ENCODE data around the gene ALOXE3.

The ALOXE3 gene

DNA sequence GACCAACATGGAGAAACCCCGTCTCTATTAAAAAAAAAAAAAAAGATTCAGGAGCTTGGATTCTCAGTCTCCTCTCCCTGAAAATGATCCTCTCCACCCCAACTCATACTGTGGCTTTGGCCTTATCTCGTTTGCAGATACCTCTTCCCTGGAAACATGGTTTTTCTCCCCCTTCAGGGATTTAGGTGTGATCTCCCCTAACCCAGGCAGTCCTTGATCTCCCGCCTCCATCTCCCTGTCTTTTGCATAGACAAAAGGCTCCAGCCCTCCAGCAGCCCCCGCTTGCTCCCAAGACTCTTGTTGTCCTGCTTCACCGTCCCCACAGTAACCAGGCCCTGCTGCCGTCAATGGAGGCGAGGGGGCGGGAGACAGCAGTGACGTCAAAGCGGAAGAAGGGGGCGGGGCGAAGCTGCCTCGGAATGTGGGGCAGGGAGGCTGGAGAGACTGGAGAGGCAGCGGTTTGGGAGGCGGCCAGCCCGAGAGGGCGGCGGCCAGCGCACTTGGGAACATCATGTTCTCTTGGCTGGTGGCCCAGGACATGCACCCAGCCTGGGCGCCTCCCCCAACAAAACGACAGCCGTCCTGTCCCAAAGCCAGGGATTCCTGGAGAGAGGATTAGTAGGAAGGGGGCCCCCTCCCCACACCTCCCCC lies 35.8 kb upstream of the ALOXE3 start:
- DNase-seq = no peak

DNA sequence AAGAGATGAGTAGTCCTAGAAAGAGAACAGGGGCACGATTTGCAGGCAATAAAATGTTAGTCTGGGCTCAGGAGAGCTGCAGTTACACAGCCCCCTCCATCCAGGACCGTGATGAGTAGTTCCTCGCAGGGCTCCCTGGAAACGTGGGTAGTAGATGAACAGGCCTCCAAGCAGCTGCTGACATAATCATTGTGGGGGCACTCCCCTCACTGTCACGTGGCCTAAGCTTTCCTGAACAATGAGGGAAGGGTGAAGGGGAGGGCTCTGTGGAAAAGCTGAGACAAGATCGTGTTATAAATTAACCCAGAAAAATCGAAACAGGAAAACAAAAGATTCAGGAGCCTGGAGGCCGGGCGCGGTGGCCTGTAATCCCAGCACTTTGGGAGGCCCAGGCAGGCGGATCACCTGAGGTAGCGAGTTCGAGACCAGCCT lies 35.2 kb upstream of the ALOXE3 start:
- no peak for DNase-seq

DNA sequence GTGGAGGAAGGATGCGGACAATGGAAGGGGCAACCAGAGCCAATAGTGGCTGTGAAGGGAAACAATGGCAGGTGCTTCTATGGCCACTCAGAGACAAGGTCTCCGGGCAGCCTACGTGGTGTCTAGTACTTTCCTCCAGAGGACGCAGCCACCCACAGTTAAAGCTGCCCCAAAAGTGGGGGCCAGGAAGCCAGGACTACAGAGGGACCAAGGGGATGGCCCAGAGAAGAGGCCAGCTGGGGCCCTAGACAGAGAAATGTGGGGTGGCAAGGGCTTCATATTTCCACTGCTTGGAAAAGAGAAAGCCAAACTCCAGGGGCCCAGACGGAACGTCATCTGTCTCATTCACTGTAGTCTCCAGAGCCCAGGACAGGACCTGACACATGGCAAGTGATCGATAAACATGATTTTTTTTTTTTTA lies 34.7 kb upstream of the ALOXE3 start:
- no peak for DNase-seq

DNA sequence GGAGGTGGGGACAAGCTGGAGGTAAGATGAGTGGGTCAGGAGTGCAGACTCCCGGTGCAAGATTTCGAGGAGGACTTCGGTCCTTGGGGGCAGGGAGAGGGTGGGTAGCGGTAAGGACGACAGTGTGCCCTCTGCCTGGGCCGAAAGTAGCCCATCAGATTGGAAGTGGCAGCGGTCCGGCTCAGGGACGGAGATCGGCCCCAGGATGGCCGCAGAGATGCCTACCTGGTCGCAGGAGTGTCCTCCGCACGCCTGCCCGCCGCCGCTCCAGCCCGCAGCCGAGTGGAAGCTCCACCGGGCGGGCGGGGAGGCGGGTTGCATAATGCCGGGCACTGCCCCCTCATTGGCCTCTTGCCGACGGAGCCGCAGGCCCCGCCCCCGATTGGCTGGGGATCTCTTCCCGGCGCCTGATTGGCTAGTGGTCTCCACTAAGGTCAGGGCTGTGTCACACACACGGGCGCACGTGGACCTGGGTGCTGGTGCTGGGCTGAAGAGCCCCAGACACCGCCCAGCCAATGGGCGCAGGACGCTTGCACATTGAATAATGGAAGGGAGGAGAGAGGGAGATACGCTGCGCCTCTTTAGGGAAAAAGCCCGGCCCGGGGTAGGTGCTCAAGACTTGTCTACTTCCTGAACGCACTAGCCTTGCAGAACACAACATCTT lies 33.9 kb upstream of the ALOXE3 start, which contains the start of gene PER1:
TSS of gene PER1 (minus strand) at position 293 of the 664 bp plus-strand sequence. CDS start 1,698 bp downstream, outside the sequence.
- DNase-seq = peak; percentile 40

DNA sequence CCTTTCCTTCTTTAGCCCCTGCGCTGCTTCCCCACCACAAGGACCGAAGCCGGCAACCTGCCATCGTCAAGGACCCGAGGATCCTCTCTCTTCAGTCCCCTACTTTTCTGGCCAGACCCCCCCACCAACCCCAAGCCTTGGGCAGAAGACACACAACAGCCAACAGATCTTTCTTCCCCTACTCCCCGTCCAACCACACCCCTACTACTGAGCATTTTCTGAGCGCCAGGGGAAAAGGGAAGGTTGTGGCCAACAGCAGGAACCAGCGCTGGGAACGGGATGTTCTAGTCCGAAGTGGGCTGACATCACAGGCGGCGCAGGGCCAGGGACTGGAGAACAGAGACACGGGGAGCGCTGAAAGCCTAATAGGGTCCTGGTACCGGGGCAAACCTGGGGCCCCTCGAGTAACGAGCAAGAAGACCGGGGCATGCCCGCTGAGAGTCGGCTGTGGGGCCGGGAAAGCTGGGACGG lies 33.4 kb upstream of the ALOXE3 start:
- no peak for DNase-seq

DNA sequence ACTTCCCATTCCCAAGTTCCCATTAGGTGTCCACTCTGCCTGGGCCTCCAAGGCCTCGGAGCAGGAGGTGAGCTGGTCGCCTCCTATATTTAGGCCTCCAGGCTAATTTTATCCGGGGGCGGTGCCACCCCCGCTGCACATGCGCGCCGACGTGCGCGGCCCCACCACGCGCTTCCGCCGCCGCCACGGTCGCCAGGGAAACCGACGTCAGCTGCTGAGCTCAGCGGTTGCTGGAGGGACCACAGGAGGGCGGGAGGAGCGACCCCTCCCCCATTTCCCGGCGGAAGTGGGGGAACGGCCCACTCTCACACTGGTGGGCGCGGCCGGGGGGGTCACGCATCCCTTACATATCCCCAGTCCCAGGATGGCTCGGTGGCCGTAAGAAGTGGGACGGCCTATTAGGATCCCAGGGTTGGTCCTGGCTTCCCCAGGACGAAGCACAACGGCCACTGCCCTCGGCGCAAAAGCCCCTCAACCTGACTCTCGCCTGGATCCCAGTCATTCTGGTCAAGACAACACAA lies 32.9 kb upstream of the ALOXE3 start:
- no peak for DNase-seq

DNA sequence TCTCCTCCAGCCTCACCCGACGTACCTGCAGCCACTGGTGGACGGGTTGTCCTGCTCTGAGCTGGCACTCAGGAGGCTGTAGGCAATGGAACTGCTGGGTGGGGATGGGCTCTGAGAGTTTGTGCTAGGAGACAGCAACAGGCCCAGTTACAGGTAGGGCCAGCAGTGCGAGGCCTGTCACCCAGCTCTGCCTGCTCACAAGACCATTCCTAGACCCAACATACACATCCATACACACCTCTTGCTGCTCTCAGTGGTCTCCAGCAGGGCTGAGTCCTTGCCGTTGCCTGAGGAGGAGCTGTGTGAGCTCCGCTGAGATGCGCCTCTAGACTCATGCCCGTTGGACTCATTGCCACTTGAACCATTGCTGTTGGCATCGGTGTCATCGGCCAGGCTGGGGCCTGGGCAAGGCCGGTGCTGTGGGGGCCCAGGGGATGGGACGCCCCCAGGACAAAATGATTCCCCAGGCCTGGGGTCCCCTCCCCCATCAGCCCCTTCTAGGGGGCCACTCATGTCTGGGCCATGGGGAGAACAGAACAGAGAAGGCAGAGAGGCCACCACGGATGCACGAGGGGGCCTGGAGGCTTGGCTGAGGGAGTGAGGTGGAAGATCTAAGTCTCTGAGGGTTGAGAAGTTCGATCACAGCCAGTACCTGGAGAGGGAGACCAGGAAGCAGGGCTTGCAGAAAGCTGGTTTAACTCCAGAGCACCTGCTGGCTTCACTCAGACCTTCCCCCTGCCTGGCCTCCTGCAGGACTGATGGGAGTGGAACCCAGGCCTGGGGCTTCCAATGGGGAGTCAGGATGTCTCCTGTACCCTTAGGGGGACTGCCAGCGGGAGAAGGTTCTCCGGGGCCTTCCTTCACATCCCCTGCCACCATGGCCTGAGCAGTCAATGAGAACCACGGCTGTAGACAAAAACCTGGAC lies 32.1 kb upstream of the ALOXE3 start:
- DNase-seq = no peak

DNA sequence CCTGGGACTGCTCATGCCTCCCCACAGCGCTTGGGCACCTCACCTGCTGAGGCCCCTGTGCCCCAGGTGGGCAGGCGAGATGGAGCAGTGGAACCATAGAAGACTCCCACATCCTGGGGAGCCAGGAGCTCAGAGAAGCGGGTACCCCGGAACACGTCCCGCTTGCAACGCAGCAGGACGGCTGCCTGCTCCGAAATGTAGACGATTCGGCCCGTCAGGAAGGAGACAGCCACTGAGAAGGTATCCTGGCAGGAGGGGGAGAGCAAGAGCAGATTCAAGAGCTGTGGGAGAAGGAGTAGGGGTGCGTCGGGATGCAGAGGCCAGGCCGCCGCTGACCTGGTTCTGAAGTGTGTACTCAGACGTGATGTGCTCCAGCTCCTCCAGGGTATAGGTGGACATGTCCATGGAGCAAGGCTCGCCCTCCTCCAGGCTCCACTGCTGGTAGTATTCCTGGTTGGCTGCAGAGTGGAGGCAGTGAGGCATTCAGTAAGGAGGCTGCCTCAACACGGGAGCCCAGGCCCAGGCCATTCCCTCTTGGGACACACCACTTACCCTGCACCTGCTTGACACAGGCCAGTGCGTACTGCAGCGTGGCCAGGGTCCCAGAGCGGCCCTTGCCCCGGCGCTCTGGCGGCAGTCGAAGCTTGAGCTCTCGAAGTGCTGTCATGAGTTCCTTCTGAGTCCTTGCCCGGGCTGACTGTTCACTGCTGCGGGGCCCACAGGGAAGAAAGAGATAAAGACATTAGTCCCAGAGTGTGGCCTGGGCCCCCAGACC lies 31.3 kb upstream of the ALOXE3 start:
- no peak for DNase-seq

DNA sequence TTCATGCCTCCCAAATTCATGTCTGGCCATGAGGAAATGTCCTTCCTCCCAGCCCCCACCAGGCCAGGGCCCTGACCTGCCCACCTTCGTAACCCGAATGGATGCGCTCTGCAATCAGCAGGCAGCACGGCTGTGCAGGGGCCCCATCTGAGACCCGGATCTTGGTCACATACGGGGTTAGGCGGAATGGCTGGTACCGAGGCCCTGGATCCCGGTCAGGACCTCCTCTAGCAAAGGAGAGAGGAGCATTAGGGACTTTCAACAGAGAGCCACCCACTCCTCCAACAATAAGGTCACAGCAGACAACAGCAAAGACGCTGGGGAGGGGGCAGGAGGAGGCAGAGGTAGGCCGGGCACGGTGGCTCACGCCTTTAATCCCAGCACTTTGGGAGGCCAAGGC lies 30.2 kb upstream of the ALOXE3 start:
- DNase-seq = no peak

DNA sequence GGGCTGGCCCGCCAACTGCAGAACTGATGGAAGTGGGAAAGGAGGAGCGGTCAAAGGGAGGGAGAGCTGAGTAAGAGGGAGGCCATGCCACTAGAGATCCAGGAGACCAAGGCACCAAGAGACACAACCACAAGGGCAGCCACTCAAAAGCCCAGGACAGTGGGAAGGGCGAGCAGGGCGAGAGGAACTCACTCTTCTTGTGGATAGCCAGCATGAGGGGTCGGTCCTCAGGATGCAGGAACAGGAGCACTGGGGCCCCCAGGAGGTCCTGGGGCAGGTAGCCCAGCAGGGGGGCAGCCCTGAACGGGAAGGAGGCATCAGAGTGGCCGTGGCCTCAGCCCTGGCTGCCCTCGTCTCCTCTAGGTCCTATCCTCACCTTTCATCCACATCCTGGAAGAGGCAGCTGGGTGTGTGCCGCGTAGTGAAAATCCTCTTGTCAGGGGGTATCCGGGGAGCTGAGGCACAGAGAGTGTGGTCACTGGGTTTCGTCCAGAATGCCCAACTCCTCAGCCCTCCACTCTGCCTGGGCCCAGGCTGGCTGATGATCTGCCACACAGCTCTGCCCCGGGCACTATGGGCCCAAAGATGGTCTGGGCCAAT lies 29.6 kb upstream of the ALOXE3 start:
- no peak for DNase-seq

DNA sequence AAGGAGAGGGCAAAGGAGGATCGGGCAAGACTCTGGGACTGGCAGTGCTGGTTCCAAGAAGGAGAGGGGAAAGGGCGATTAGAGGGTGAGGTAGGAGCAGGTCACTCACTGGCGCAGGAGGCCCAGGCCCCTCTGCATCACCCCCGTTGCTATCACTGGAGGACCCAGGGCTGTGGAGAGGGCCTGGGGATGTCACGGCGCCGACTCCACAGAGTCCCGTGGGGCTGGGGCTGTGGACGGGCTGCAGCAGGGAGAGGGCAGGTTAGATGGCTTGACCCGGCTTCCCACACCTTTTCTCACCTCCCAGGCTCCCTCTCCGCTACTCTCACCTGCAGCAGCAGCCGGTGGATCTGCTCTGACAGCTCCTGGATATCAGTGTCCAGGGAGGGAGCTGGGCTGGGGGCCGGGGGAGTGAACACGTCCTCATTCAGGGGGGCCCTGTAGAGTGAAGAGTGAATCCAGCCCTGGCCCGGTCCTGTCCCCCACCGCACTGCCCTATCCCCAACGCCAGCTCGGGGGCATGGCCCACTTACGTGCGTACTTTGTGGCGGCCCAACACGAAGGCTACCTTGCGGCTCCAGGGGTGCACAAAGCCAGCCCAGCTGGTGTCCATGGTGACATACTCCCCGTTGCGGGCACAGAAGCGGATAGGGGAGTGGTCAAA lies 29.0 kb upstream of the ALOXE3 start:
- DNase-seq = no peak

DNA sequence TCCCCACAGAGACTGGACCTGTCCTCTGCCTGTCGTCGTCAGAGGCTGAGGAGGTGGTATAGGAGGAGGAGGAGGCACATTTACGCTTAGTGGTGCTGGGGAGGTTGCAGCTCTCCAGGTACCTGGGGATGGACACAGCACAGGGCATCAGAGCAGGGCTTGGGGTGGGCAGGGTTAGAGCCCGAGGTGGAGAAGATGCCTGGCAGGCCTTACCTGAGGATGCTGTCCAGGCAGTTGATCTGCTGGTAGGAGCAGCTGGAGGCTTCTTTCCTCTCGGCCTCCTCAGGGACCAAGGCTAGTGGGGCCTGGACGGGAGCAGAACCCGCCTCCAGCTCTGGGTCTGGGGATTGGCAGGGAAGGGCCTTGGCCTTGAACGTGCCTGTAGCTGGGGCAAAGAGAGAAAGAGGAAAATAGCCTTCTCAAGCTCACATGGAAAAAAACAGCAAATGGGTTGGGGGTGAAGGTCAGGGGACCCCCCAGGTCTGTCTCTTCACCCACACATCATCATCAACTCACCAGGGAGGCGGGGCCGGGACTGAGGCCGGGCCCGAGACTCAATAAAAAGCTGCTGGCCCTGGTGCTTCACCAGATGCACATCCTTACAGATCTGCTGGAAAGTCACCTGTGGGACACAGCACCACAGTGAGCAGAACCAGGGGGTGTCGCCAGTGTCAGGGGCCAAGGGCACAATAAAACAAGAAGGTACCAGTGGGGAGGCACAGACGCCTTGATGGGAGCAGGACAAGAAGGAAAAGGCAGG lies 28.2 kb upstream of the ALOXE3 start:
- no peak for DNase-seq

DNA sequence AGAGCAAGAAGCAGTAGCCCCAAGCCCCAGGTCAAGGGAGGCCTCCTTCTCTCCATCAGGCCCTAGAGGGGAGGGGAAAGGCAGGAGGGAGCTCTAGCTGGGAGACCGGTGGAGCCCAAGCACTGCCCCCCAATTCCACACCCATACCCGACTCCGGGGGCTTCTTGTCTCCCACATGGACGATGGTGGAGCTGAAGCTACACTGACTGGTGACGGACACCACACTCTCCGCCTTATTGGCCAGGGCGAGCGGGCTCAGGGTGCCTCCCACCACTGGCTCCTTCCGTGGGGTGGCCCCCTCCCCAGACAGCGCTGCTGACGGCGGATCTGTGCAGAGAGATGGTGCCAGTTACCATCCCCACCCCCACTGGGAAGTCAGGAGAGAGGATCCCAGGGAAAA lies 27.5 kb upstream of the ALOXE3 start:
- no peak for DNase-seq

DNA sequence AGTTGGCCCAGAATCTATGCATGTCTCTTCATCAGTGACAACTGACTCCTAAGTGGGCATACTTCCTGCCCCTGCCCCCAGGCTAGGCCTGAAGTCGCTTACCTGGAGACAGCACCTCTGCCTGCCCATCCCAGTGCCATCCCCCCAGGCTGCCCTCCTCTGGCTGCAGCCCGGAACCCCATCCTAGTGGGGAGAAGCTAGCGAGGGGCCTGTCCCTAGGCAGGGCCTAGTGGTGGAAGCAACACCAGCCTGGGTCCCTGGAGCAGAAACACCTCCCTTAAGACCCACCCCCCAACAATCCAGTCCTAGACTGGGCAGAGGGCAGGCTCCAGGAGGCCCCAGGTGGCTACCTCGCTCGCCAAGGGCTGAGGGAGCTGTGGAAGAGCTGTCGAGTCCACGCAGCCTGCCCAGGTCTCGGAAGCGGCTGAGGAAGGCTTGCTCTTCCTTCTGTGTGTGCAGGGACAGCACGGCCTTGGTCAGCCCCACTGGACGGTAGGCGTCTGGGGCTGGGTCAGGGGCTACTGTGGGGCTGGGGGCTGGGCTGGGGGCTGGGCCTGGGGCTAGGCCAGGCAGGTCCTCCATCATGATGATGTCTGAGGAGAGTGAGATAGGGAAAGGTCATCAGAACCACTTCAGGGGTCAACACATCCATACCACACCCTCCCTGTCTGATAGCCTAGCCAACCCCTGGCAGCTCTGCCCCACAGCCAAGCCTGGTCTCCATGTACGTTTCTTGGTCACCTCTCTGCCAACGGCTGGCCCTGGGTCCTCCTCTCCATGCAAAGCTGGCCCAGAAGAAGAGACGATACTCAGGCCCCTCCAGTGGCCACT lies 26.3 kb upstream of the ALOXE3 start:
- no peak for DNase-seq

DNA sequence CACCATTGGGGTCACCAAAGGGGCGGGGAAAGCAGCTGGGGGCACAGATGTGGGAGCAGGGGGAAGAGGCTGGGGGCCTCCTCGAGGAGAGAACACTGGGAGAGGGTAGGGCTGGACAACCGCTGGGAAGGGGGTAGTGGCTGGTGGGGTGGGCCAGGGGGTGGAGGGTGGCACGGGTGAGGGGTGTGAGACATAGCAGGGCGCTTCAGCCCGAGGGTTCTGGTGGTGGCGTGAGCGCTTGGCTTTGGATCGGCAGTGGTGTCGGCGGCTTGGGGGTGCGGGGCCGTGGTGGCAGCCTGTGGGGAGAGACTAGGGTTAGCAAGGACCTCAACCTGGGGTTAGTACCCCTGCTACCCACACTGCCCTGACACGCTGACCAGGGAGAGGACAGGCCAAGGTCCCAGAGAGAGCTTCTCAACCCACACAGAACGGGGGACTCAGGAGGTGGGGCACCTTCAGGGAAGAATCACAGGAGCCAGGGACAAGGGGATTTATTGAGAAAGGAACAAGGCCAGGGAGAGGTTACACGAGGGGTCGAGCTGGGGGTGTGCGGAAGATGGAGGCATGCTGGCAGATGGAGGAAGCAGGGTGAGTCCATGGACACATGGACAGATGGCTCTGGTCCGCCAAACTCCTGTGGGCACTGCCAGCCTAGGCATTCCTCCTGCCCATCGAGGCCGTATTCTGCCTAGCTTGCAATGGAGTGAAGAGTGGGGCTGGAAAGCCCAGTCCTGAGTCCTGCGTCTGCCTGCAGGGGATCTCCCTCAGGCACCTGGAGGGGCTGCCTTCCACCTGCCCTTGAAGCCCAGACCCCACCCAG lies 25.5 kb upstream of the ALOXE3 start:
- no peak for DNase-seq

DNA sequence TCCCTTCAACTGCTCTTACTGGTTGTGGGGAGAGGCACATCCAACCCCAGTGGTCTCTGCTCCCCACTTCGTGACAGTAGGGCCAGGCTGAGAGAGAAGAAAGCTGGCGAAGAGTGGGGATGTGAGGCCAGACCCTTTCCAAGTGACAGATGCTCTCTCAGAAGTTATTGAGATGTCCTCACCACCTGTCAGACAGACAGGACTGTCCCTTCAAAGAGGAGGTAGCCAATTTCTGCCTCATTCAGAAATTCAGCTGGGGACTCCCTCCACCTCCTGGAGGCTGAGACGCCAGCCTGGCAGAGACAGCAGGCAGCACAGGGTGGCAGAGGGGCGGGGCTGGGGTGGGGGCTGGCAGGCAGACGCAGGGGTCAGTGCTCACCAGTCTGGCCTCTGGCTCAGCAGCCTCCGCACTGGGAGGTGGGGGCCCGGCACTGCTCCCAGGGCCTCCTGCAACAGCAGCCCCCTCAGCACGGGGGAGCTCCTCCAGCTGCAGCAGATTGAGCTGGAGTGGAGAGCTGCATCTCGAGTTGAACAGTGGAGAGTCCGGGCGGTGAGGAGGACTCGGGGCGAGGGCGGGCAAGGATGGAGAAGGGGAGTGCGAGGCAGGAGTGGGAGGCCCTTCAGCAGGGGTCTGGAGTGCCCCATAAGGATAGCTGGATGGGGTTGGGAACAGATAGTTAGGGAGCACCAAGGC lies 24.7 kb upstream of the ALOXE3 start:
- no peak for DNase-seq

DNA sequence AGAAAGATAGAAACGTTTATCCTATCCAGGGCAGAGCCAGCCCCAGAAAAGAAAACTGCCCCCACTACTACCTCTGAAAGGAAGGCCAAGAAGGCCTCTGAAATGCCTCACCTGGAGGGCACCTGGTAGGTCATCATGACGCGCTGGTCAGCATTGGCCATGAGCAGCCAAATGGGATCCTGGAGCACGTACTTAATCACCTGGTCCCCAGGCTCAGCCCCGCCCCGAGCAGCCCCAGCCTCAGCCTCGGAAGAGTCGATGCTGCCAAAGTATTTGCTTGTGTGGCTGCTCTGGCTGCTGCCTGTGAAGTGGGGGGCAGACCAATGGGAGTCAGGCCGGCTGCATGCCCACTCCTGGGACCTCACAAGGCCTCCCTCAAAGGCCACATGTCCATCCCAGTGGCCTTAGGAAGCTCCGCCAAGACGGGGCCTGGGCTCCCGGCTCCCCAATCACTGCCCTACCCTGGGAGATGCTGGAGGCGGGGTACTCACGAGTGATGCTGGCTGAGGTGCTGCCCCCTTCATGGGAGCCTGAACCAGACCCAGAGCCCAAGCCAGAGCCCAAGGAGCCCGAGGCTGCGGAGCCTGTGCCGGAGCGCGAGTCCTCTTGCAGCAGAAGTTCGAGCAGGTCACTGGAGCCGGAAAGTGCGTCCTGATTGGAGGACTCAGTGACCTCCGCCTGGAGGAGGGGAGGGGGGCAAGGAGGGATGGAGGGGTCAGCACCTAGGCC lies 24.0 kb upstream of the ALOXE3 start:
- no peak for DNase-seq
